H7 (cell line): ENCODE results near the gene MET. TPM values are rescaled to one million over a fixed set of nuclear protein-coding genes. Genes with fewer than 3 reads are reported as not detected.

Experiments used
- DNase-seq: peaks from one replicate; pipeline ENCODE4 v3.0.0; 2012
- H3K27me3 ChIP-seq: 2 replicates; pipeline ENCODE4 v1.6.0; 2011; ENCODE audit warnings: mild to moderate bottlenecking, low read length; ENCODE audit not compliant: control insufficient read depth, insufficient read depth
- H3K36me3 ChIP-seq: replicated peaks from 2 replicates; pipeline ENCODE4 v1.5.1; 2011; ENCODE audit warnings: low read length; ENCODE audit not compliant: control insufficient read depth, insufficient read depth
- H3K4me3 ChIP-seq: 2 replicates; pipeline ENCODE4 v1.5.1; 2011; ENCODE audit warnings: low read depth, mild to moderate bottlenecking, control low read depth, low read length, moderate library complexity; ENCODE audit not compliant: insufficient read depth
- total RNA-seq: library from RNA; depleted of rRNA; stranded (reverse); fragments of >200 nt; shearing (Covaris generic); gene quantifications from 2 replicates; pipeline ENCODE4 v1.2.3, GENCODE V29; 2014

The MET gene
- total RNA-seq, 1 experiment from 2014 or later, result 14.6 TPM

DNA sequence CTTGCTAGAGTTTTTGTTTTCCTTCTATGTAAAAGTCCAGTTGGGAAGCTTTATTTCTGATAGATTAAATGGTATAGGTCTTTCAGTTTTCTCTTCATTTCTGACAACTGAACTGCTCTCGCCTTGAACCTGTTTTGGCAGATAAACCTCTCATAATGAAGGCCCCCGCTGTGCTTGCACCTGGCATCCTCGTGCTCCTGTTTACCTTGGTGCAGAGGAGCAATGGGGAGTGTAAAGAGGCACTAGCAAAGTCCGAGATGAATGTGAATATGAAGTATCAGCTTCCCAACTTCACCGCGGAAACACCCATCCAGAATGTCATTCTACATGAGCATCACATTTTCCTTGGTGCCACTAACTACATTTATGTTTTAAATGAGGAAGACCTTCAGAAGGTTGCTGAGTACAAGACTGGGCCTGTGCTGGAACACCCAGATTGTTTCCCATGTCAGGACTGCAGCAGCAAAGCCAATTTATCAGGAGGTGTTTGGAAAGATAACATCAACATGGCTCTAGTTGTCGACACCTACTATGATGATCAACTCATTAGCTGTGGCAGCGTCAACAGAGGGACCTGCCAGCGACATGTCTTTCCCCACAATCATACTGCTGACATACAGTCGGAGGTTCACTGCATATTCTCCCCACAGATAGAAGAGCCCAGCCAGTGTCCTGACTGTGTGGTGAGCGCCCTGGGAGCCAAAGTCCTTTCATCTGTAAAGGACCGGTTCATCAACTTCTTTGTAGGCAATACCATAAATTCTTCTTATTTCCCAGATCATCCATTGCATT lies 27.1 kb downstream of the MET start:
- Histone ChIP-seq H3K27me3 (no peaks in the 10 kb centered on the region), H3K4me3 (no peak overlapping the region), H3K36me3 (no peaks in the 10 kb centered on the region)
- no peak for DNase-seq

DNA sequence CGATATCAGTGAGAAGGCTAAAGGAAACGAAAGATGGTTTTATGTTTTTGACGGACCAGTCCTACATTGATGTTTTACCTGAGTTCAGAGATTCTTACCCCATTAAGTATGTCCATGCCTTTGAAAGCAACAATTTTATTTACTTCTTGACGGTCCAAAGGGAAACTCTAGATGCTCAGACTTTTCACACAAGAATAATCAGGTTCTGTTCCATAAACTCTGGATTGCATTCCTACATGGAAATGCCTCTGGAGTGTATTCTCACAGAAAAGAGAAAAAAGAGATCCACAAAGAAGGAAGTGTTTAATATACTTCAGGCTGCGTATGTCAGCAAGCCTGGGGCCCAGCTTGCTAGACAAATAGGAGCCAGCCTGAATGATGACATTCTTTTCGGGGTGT lies 27.7 kb downstream of the MET start:
- Histone ChIP-seq H3K4me3 (no peak overlapping the region), H3K27me3 (no peaks in the 10 kb centered on the region), H3K36me3 (no peaks in the 10 kb centered on the region)
- no peak for DNase-seq

DNA sequence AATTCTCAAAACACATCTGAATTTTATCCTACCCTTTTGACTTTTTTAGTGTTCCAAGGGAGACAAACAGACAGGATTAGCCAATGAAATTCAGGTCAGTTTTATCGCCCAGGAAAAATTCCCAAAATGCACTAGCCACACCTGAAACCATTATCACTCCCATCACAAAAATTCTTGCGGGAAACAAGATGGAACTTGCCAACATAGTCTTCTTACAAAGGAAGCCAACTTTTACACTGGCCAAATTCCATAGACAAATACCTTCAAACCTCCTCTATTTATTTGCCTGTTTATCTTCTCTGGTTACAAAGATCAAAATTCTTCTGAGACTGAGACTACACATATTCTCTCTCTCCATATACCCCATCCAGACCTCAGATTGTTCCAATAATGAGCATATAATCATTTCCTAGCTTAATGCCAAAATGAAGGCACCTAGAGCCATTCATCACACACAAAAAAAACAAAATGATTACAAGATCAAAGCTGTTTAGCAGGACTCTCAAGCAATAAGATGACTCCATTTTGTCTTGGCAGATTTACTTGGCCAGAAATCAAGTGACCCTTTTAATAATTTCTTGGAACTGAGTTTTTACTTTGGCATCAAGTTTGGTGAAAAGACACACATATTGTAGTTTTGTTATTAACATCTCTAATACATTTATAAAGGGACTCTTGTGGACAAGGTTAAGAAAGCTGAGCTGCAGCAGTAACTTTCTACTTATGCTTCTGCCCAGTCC lies 30.2 kb downstream of the MET start:
- Histone ChIP-seq H3K36me3 (no peaks in the 10 kb centered on the region), H3K4me3 (no peak overlapping the region), H3K27me3 (no peaks in the 10 kb centered on the region)
- DNase-seq, result no peak

DNA sequence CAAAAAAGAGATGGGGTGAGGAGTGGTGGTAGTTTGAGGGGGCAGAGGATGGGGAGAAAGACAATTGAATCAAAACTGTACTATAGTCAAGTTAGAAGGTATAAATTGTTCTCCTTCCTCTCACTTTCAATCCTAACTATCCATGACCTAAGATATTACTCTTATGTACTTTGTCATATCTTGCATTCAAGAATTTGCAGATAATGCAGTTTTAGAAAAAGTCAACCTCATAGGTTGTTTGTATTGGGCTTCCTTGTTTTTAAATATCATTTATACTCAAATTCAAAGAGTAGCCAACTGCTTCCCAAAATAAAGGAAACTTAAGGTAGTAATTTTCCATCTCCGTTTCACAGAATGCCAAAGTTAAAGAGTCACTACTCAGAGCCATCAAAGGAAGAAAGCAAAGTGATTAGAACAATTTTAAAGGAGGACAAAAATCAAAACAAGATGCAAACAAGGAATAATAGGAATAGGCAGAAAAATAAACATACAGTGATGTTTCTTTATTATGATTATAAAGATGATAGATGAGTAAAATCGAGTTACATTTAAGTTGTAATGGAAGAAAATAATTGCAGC lies 32.7 kb downstream of the MET start:
- no peaks in the 10 kb centered on the region for H3K36me3 ChIP-seq
- no peak overlapping the region for H3K4me3 ChIP-seq
- no peak for DNase-seq
- H3K27me3 ChIP-seq, result no peaks in the 10 kb centered on the region

DNA sequence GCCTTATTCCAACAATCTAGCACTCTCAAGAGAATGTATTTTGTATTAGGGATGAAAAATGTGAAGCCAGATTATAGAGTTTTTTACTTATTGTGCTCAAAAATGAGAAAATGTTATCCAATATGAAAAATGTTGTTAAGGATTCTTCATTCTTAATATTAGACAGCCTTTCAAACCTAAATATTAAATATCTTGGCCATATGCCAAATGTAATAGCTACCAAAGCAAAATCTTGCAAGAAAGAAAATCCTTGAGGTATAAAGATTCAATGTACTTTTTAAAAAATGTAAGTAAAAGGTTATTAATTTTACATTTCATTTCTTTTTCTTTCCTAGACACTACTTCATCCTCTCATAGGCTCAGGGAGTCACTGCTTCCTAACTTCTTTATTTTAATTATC lies 33.4 kb downstream of the MET start:
- no peak for DNase-seq
- Histone ChIP-seq H3K4me3 (no peak overlapping the region), H3K36me3 (no peaks in the 10 kb centered on the region), H3K27me3 (no peaks in the 10 kb centered on the region)

DNA sequence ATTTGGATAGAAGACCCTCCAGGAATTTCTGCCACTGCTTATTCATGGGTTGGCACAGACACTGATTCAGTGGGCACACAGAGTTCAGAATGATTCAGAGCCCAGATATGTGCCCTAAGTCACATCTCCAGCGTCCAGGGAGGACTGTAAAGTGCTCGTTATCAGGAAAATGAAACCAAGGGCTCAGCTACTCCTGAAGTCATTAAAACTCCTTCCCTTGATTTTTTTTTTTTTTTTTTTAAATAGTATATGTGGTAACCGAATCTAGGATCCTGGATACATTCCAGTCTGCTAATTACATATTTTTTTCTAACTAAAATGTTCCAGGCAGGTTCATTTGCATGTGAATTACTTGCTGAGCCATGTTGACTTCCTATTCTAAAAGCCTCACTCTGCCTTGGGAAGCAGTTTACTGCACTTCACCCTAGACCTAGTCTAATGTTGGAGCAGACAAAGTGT lies 34.7 kb downstream of the MET start:
- Histone ChIP-seq H3K4me3 (no peak overlapping the region), H3K27me3 (no peaks in the 10 kb centered on the region), H3K36me3 (no peaks in the 10 kb centered on the region)
- no peak for DNase-seq

DNA sequence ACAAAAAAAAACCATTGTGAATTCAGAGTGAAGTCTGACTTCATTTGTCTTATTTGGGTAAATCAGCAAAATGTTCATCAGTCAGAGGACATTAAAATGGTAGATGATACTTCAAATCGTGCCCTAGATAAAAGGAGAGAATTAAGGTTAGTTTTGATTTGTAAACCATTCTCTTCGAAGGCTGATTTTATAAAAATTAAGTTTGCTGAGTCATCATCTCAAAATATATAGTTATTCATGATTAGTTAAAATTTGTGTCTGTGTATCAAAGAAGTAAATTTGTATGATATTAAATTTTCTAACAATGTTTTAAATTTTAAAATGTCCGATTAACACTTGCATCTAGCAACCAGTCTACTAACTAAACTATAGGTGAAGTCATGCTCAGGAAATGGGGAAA lies 35.3 kb downstream of the MET start:
- no peaks in the 10 kb centered on the region for H3K36me3 ChIP-seq
- no peaks in the 10 kb centered on the region for H3K27me3 ChIP-seq
- no peak for DNase-seq
- no peak overlapping the region for H3K4me3 ChIP-seq

DNA sequence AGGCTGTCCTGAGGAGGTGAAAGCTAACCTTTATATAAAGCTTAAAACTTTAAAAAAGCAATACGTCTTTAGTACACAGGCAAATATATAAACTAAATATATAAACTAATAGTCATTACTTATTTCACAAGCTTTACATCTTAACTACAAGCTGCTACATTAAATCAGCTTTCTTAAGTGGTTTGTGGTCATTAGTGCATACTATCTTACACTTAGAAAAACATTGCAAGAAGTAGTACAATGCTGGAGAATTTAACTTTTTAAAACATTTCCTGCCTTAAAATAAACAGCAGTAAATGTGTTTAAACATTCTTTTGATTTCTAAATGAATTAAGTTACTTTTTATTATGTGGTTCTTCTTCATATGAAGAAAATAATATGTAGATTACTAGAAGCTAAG lies 36.3 kb downstream of the MET start:
- H3K36me3 ChIP-seq, result no peaks in the 10 kb centered on the region
- DNase-seq, result no peak
- no peaks in the 10 kb centered on the region for H3K27me3 ChIP-seq

DNA sequence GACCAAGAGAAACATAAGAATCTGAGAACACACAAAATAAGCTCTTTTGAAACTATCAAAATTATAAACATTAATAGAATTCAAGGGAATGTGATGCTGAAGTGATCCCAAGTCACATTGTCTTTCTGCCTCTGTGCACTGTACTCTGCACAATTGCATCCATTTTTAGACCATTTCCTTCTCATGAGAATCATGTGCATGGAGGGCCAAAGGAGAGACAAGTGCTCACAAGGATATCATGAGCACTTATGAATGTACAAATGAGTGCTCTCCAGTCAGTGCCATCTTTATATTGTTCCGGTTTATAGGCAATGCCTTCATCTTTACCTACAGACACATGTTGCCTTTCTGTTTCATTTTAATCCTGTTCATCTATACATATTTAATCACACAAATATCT lies 36.9 kb downstream of the MET start:
- H3K27me3 ChIP-seq, result no peaks in the 10 kb centered on the region
- H3K4me3 ChIP-seq, result no peak overlapping the region
- no peak for DNase-seq
- no peaks in the 10 kb centered on the region for H3K36me3 ChIP-seq

More for the DNA sequence above, 36.3 kb downstream of the MET start:
- H3K4me3 ChIP-seq, result no peak overlapping the region

DNA sequence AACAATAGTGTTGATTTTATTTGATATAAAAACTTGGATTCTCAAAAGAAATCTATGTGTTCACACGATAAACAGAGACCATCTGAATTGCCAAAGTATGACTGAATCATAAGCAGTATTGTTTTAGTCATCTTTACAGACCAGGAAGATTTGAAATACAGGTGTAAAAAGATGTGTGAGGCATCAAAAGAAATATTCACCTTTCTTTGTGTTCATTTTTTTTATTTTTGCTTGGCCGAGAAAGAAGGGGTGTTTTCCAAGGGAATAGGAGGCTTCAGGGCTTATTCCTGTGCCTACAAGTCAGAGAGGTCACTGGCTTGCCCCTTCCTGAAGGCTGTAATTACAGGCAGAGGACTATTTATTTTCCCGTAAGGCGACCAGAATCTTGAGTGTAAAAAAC lies 37.3 kb downstream of the MET start:
- Histone ChIP-seq H3K27me3 (no peaks in the 10 kb centered on the region), H3K36me3 (no peaks in the 10 kb centered on the region), H3K4me3 (no peak overlapping the region)
- no peak for DNase-seq

DNA sequence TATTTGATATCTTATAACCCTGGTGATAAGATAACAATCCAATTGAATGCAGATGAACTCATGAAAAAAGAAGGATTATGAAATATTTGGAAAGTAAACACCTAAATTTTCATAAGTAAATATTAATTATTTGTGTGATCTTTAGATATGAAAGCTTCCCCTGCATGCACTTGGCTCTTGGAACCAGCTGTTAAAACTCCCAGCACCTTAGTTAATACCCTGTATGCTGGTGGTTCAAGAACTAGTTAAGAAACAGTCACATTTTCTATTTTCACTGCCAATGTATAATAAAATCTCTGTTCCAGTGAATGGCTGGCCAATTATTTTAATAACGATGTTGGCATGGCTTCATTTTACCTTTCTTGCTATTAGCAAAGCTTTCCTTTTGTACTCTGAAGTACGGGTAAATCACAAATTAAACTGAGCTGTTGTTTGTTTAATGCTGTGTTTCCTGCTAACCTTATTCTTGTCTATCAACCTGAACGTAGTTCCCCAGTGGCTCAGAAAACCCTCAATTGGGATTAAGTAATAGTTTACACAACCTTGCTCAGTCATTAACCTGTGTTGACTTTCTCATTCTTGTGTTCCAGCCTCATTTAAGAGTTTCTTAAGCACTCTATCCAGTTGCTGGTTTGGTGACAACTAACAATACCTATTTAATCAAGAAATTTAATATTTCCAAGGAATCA lies 38.9 kb downstream of the MET start:
- Histone ChIP-seq H3K27me3 (no peaks in the 10 kb centered on the region), H3K36me3 (no peaks in the 10 kb centered on the region), H3K4me3 (no peak overlapping the region)
- DNase-seq, result no peak

DNA sequence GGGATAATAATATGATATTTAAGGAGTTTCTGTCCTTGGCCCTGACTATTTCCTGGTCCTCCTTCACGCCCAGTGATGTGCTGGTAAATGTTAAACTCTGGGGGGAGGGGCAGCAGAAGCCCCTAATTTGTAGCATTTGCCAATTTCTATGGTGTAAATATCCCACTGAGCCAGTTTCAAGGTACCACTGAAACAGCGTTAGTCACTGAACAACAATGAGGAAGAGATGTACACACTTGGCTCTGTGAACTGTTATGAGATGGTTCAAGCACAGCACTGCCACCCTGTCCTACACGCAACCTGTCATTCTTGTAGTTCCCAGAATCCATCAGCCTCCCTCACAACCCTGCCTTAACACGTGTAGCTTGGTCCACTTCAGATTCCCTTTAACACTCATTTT lies 39.8 kb downstream of the MET start:
- Histone ChIP-seq H3K4me3 (no peak overlapping the region), H3K27me3 (no peaks in the 10 kb centered on the region), H3K36me3 (no peaks in the 10 kb centered on the region)
- no peak for DNase-seq

DNA sequence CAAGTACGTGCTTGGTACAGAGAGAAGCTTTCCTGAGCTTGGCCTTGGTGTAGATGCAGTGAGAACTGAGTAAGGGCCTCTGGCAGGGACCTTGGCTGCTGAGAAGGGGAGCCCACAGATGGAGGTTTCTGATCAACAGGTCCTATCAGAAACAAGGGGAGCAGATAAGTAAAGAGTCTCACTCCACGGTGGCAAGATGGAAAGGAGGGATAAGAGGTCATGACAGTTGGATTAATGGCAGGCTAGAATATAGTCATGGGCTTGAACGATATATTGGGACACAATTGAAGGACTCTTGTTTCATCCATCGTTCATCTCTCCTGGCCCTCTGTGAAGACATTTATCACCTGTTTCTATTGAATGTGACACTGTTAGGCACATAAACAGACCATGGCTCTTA lies 41.5 kb downstream of the MET start:
- Histone ChIP-seq H3K27me3 (no peaks in the 10 kb centered on the region), H3K36me3 (no peaks in the 10 kb centered on the region), H3K4me3 (no peak overlapping the region)
- DNase-seq, result no peak

DNA sequence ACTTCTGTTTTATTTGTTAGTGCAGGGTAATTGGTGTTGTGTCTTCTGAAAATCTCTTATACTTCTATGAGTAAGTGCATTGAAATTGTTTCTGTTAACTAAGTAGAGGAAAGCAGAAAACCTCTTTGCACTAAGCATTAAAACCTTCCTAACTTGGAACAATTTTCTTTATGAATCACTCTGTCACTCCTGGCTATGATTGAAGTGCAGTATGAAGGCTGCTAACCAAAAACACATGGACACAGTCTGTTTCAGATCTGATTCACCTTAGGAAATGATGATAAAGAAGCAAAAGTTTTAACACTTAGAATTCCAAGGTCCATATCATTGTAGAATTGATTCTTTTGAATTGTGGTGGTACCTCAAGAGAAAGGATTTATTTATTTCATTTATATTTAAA lies 41.9 kb downstream of the MET start:
- Histone ChIP-seq H3K36me3 (no peaks in the 10 kb centered on the region), H3K4me3 (no peak overlapping the region), H3K27me3 (no peaks in the 10 kb centered on the region)
- DNase-seq, result no peak
